ENCODE data around the gene PASK.
"Not testable (repeated sequence)": the region's sequence is repeated elsewhere in the genome, so short reads cannot be mapped to it uniquely, and the experiment has no call there.

Gene PASK

GRCh38 chr2:241123816-241124536 lies 25.3 kb downstream of the PASK start:
- no peak for DNase-seq

GRCh38 chr2:241122376-241123002 lies 26.8 kb downstream of the PASK start:
- no peak for DNase-seq

DNA sequence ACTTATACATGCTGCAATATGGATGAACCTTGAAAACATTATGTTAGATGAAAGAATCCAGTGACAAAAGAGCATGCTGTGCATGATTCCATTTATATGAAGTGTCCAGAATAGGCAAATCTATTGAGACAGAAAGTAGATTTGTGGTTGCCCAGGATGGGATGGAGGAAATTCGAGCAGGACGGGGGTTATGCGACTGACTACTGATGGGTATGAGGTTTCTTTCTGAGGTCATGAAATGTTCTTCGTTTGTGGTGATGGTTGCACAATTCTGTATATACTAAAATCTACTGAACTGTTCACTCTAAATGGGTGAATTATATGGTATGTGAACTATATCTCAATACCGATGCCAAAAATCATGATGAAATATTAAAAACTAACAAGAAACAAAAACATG lies 28.3 kb downstream of the PASK start:
- no peak for DNase-seq

- DNase-seq = no peak
These were observed 28.8 kb downstream of the PASK start for GRCh38 chr2:241120440-241120839.

DNA sequence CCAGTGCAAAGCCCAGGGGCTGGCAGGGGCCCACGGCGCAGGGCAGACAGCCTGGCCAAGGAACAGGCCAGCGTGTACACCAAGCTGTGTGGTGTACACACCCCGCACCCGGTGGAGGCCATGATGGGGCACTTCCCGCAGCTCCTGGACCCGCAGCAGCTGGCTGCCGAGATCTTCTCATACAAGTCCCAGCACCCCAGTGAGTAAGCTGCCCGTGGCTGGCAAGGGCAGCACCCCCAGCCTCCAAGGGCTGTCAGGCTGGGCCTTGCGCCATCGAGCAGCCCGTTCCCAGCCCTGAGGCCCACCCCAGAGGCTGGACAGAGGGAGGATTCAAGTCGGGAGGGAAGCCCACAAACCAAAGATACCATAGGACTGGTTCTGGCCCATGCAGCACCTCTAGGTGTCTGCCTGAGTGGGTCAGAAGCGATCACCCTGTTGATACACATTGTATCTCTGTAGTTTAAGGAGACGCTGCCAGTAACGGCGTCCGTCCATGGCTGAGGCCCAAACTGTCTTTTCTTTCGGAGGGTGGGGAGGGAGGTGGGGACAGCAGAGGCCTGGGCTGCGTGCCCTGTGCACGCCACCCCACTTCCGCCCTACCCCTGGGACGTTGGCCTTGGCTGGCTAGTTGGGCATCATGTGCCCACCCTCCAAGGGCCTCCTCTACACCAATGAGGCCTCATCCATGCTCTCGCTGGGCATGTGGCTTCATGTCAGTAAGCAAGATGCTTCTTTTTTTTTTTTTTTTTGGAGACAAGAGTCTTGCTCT lies 30.4 kb downstream of the PASK start:
- no peak for DNase-seq

DNA sequence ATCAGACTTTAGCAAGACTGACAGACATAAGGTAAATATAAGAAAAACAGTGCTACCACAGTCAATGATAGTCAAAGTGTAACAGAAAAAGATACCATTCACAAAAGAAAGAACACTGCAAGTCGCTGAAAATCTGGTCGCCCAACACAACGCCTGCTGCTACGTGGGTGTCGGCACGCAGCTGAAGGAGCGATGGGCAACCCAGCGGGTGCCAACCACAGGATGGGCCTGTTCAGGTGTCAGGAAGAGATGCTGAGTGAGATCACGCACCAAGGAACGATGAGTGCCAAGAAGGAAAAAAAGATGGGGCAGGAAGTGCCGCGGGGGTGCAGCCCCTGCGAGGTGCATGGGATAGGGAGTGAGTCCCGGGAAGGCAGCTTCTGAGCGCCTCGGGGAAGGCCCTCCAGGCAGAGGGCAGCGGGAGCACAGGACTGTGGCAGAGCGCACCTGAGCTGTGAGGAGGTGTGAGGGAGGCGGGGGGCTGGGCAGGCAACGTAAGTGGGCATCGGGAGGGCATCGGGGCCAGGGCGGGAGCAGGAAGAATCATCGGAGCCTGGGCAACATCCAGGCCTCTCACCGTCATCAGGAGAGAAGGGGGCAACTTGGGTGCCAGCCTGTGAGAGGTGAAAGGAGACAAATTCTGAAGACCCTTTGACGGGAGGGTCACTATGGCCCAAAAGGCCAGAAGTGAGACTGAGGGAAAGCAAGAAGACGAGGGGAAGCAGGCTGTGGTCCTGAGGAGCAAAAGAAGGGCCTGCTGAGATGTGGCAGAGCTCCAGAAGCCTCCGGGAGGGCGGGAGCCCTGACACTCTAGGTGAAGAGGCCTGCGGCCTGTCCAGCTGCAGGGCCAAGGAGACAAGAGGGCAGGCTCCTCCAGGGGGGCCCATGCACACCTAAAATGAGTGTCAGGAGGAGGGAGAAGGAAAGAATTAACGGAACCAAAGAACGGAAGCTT lies 32.4 kb downstream of the PASK start:
- no peak for DNase-seq

DNA sequence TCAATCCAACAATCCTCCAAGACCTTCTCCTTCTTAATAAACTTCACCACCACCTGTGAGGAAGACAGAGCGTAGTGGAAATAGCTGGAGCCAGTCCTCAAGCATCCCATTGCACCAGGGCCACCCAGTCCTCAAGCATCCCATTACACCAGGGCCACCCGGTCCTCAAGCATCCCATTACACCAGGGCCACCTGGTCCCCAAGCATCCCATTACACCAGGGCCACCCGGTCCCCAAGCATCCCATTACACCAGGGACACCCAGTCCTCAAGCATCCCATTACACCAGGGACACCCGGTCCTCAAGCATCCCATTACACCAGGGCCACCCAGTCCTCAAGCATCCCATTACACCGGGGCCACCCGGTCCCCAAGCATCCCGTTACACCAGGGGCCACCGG lies 33.9 kb downstream of the PASK start:
- no peak for DNase-seq

- no peak for DNase-seq
These were observed 34.4 kb downstream of the PASK start for GRCh38 chr2:241114836-241115235.

- no peak for DNase-seq
These were observed 36.7 kb downstream of the PASK start for GRCh38 chr2:241112592-241112991.

DNA sequence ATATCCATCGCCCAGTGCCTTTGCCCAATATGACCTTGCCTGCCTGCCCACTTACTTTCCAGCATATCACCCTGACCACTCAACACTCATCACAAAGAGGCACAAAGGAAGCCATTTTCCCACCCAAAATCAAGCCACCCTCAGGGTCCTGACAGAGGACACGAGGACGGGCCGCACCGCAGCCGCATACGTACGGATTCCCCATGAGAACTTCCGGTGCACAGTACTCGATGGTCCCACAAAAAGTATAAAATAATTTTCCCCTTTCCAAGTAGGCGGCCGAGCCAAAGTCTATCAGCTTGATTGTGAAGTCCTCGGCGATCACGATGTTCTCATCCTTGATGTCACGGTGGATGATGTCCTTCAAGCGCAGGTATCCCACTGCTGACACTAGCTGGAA lies 37.2 kb downstream of the PASK start:
- no peak for DNase-seq

DNA sequence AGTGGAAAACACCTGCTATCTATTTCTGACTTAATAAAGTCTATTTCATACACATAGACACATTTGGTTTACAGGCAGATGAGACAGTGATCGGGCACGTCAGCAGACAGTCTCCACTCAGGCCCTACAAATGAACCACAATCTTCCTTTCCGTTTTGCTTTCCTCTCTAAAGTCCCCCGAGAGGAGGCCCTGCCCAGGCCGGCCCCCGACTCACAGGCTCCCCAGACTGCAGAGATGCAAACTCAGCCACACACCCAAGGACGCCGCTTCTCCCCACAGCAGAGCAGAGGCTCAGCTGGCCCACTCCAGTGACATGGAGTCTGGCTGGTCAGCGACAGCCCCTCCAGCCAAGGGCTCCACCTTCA lies 37.8 kb downstream of the PASK start:
- no peak for DNase-seq

DNA sequence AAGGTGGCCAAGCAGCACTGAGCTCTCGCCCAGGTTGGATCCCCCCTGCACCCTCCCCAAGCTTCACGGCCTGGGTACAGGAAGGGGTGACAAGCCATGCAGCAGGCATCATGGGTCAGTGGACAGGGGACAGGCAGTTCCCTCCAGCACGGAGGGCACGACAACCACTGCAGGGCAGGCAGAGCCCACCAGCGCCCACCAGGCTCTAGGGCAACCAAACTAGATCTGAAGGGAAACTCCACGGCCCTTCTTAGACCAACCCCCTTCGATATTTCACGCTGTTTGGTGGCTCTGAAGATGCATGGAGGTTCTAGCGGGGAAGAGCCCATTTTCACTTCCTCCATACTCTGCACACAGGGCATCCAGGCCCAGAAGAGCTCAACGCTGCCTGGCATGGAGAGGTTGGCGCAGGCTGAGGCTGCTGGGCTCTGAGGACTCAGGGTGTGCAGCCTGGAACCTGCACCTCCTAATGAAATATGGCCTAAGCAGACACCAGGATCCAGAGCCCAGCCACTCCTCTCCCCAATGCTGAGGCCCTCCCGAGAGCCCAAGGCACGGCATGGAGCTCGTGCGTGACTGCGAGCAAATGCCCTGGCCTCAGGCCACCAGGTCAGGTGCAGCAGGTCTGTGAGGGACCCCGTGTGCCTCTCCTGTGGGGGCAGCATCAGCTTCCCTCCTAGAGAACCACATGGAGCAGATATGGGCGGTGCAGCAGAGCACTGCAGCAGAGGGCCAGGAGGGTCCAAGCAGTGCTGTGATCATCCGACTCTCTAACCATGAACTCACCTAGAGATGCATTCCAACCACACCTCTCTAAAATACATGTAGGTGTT lies 38.4 kb downstream of the PASK start:
- DNase-seq = no peak

DNA sequence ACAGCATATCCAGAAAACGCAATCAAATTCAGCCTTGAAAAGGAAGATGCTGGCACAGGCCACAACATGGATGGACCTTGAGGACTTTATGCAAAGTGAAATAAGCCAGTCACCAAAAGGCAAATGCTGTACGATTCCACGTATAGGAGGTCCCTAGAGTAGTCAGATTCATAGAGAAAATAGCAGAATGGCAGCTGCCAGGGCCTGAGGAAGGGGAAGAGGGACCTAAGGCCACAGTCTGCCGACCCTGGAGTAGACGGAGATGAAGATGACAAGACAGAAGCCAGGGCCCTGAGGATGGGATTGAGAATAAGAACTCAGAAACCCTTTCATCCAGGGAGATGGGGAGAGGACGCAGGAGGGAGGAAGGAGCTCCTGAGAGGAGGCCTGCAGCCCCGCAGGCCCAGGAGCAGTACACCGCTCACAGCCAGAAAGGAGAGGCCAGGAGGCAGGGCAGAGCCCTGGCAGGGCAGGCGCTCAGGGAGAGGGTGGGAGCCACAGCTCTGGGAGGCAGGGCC lies 39.1 kb downstream of the PASK start:
- DNase-seq = no peak

GRCh38 chr2:241109210-241110088 lies 39.8 kb downstream of the PASK start:
- DNase-seq = no peak

DNA sequence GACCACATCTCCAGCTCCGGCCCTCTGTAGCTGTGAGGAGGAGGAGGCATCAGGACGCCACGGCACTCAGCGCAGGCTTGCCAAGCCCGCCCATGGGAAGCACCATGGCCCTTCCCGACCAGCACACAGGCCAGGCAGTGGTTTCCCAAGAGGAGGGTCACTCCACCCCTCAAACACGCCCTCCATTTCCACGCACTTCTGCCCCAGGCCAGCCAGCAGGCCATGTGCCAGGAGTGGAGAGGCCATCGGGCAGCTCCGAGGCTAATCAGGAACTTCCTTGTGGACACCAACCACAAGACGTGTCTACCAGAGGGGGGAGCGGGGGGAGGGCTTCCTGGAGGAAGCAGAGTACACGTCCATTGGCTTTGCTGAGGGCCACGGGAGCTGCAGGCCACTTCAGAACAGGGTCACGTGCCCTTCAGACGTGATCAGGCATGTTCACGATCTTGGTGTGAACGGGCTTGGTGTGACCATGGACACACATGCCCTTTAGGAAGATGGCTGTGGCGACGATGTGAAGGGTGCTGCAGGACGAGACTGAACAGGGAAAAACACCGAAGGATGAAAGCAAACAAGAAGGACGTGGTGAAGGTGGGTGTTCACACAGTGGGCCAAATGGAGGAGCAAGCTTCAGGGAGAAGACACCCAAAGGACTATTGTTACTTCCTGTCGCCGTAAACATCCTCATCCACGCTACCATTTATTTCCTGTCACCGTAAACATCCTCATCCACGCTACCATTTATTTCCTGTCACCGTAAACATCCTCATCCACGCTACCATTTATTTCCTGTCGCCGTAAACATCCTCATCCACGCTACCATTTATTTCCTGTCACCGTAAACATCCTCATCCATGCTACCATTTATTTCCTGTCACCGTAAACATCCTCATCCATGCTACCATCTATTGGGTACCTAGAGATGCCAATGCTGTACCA lies 40.7 kb downstream of the PASK start:
- DNase-seq = no peak

DNA sequence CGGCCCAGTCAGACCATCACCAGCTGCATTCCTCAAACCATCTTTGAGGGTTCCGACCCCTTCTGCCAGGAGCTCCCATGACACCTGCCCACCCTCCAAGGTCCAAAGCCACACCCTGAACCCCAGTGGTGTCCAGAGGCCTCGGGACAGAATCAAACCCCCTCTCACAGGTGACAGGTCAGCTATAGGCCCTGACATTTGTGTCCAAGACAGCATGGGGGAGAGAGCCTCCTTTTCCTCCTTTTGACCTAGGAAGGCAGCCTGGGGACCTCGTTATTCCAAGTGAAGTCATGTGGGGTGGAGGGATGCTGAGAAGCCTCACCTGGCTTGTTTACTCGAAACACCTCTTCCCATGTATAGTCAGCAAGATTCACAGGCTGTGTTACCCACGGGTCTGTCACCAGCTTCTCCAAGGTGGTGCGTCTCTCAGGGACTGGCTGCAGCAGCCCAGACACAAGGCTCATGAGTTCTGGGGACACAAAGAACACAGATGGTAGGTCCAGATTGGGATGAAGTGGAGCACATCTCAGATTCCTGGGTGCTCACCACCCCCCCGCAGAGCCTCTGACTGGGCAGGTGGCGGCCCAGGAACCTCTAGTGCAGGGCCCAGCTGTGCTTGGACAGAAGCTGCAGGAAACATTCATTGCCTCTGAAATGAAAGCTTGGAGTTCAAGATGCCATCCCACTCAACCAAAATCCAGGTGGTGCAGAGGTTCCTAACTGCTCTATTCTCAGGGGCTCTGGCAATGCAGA lies 42.1 kb downstream of the PASK start:
- no peak for DNase-seq

DNA sequence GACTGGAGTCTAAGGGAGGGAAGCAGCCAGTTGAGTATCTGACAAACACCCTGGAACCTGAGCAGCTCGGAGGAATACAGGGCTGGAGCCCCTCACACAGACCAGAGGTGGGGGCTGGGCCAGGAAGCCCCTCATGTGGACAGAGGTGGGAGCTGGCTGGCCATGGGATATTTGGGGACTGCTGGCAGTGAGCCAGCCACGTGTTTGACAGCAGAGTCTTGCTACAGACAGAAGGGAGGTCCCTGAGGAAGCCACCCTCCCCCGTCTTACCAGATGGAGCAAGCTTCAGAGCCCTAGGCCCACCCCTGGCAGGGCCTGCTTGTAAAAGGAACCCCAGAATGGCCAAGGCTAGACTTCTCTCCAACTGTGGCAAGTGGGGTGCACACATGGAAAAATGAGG lies 43.6 kb downstream of the PASK start:
- no peak for DNase-seq

GRCh38 chr2:241104611-241105010 lies 44.7 kb downstream of the PASK start:
- DNase-seq = not testable (repeated sequence)

GRCh38 chr2:241103176-241103595 lies 46.1 kb downstream of the PASK start:
- no peak for DNase-seq

Measured in GDM1 (cell line).